ENCODE results near the gene TTLL11.

The TTLL11 gene

DNA sequence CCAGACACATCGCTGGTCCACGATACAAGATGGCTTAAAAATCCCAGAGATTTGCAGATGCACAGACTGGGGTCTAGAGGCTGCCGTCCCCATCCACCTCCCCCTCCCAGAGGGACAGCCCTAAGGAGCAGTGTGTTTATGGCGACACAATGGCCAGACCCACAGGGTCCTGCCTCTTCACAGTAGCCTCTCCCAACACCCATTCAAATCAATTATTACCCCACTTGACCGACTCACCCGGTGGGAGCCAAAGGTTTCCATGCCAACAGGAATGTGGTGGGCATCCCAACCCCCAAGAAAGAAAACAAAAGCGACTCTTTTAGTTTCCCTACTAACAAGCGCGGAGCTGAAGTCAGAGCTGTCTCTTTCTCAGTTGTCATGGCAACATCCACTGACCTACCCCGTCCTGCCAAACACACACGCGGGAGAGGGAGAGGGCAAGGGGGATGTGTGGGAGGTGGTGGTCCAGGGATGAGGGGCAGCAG, 209.0 kb downstream of the TTLL11 start:
- no peak for DNase-seq (ENCODE audit: low read depth)
- TF ChIP-seq, protein P1, sequence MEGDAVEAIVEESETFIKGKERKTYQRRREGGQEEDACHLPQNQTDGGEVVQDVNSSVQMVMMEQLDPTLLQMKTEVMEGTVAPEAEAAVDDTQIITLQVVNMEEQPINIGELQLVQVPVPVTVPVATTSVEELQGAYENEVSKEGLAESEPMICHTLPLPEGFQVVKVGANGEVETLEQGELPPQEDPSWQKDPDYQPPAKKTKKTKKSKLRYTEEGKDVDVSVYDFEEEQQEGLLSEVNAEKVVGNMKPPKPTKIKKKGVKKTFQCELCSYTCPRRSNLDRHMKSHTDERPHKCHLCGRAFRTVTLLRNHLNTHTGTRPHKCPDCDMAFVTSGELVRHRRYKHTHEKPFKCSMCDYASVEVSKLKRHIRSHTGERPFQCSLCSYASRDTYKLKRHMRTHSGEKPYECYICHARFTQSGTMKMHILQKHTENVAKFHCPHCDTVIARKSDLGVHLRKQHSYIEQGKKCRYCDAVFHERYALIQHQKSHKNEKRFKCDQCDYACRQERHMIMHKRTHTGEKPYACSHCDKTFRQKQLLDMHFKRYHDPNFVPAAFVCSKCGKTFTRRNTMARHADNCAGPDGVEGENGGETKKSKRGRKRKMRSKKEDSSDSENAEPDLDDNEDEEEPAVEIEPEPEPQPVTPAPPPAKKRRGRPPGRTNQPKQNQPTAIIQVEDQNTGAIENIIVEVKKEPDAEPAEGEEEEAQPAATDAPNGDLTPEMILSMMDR (IDR thresholded peaks at IDR 0.05; ENCODE audit: control insufficient read depth, extremely low read depth, insufficient read depth) = no peak
- no peak overlapping the region for H3K4me3 ChIP-seq (ENCODE audit: low read depth, low read length)

DNA sequence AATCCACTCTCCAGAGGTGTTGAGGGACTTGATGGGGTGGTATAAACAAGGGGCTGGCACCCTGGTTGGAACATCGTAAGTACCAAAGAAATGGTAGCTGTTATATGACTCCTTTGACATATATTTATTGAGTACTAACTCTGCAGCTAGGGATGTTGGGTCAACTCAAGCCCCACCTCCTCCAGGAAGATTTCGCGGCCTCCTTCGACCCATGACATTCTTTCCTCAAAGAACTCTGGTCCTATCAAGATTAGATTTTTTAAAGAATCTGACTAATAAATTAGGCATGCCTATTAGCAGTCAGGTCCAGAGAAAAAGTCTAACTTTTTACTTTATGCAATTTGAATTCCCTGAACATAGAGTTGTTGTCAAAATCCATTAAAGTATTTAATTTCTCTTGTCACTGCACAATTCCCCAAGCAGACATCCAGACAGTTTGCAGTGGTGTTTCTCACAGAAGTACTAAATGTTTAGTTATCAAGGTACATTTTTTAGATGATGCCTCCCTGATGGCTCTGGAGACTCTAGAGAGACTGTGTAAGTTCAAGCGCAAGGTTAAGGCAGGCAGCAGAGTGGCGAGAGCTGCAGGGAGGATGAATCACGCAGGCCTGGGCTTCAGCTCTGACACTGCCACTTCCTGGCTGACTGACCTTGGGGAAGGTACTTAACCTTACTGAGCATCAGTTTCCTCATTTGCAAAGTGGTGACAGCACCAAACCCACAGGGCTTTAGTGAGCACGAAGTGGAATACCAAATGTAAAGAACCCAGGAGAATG, 209.6 kb downstream of the TTLL11 start:
- no peak for DNase-seq (ENCODE audit: low read depth)
- no peak overlapping the region for H3K4me3 ChIP-seq (ENCODE audit: low read depth, low read length)
- TF ChIP-seq, protein P1 (IDR thresholded peaks at IDR 0.05; ENCODE audit: control insufficient read depth, extremely low read depth, insufficient read depth) = no peak

DNA sequence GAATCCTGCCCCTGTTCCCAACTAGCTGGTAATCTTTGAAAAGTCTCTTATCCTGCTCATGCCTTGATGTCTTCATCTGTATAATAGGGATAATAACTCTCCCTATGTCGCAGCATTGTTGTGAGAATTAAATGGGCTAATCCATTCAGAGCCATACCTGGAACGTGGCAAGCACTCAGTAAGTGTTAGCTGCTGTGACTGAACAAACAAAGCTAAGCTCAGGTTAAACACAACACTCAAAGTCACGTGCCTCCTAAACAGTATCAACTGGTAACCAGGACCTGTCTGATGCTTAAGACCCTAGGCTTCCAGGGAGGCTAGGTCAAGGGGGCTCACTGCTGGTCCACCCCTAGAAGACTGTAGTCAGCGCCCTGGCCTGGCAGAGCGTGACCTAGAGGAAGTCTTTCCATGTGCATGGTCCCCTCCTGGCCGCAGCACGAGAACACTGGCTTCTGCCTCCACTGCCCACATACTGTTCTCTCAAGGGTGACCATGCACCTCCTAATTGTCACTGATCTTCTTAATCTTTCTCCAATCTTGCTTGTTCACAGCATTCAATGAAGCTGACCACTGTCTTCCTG, 211.1 kb downstream of the TTLL11 start:
- DNase-seq (ENCODE audit: low read depth) = no peak
- no peak overlapping the region for H3K4me3 ChIP-seq (ENCODE audit: low read depth, low read length)
- TF ChIP-seq, protein P1 (IDR thresholded peaks at IDR 0.05; ENCODE audit: control insufficient read depth, extremely low read depth, insufficient read depth) = no peak

DNA sequence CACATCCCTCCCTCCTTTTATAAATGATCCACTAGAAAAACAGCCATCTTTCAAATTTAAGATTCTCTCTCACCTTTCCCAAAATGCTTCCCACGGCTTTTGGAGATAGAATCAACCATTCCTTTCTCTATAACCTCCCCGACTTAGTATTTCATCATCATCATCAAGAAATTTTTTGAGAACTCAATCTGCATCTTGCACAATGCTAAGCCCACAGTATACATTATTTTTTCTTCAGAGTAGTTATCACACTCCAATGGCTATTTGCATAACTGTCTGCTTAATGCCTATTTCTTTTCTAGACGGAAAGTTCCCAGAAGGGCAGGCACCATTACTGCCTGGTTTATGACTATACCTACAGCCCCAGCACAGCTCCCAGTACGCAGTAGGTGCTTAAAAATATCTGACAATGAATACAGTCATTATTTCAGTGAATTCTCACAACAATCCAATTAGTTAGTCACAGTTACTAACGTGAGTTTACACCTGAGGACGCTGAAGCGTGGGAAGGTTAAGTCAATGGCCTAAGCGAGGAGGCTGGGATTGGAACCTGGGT, 212.7 kb downstream of the TTLL11 start:
- H3K4me3 ChIP-seq (ENCODE audit: low read depth, low read length) = no peak overlapping the region
- DNase-seq (ENCODE audit: low read depth) = no peak
- TF ChIP-seq, protein P1 (IDR thresholded peaks at IDR 0.05; ENCODE audit: control insufficient read depth, extremely low read depth, insufficient read depth) = no peak

DNA sequence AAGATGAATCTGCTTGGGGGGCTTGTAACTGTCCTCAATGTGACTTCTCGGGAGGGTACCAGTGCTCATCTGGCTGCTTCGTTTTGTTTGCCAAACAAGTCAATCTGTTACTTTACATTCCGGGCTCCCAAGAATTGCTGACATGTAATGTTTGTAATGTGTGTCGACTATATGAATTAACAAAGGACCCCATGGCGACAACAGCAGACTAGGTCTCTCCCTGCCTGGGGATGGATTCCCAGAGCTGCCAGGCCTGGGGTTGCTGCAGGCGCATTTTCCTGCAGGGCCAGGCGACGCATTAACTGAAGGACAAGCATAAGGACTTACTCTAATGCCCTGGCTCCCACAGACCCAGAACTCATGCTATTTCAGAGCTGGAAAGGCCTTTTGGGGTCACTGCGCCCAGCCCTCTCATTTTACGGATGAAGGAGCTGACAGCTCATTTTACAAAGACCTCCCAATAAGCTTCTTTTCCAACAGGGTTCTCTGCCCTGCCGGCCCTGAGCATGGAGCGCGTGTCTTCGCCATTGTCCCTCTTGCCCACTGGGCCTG, 214.8 kb downstream of the TTLL11 start:
- TF ChIP-seq, protein P1 (IDR thresholded peaks at IDR 0.05; ENCODE audit: control insufficient read depth, extremely low read depth, insufficient read depth) = no peak
- no peak for DNase-seq (ENCODE audit: low read depth)
- H3K4me3 ChIP-seq (ENCODE audit: low read depth, low read length) = no peak overlapping the region

DNA sequence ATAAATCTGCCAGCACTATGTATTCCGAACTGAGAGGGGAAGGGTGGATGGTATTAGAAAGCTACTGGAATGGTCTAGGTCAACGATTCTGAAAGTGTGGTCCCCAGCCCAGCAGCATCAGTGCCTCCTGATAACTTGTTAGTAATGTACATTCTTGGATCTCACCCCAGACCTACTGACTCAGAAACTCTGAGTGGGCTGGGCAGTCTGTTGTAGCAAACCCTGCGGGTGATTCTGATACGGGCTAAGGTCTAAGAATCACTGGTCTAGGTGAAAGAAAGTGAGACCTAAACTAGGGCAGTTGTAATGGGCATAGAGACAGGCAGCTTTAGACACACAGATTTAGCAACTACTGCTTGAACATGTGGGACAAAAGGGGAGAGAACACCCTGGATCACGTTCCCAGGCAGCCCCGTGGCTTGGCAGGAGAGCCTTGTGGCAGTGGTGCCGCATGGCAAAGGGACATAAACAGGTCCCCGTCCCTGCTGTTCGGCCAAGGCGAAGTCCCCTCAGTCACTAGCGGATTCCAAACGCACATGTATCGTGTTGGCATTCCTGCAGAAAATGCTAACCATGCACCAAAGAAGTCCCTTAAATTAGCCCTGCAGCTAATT, 216.3 kb downstream of the TTLL11 start:
- DNase-seq (ENCODE audit: low read depth) = no peak
- TF ChIP-seq, protein P1 (IDR thresholded peaks at IDR 0.05; ENCODE audit: control insufficient read depth, extremely low read depth, insufficient read depth) = no peak
- H3K4me3 ChIP-seq (ENCODE audit: low read depth, low read length) = no peak overlapping the region

Measured in LNCaP clone FGC (cell line).